ENCODE measurements around the gene GRK4. TPM values are rescaled to one million over a fixed set of nuclear protein-coding genes. Genes with fewer than 3 reads are reported as not detected.
"Not testable (repeated sequence)": the region's sequence is repeated elsewhere in the genome, so short reads cannot be mapped to it uniquely, and the experiment has no call there.

The GRK4 gene
- total RNA-seq, 1 donor from 2014 or later = 12.0 TPM

GRCh38 chr4:2949782-2950125, 13.6 kb upstream of the GRK4 start:
- no peaks in the 10 kb centered on the region for H3K4me1 Mint-ChIP-seq (ENCODE audit: low read depth)
- no peaks in the 10 kb centered on the region for H3K9me3 Mint-ChIP-seq (ENCODE audit: low read depth)
- H3K4me3 Mint-ChIP-seq (ENCODE audit: unreplicated experiment) = no peak overlapping the region
- no peak for TF ChIP-seq CTCF (IDR thresholded peaks at IDR 0.05)
- H3K27ac Mint-ChIP-seq (ENCODE audit: unreplicated experiment) = peak overlapping the region; percentile 32
- DNase-seq (ENCODE audit: low spot score) = no peak
- H3K27me3 Mint-ChIP-seq (ENCODE audit: low read depth) = no peaks in the 10 kb centered on the region
- peaks cover 54% of the 10 kb centered on the region for H3K36me3 Mint-ChIP-seq (ENCODE audit: low read depth)

- Mint-ChIP-seq H3K27ac (ENCODE audit: unreplicated experiment) (no peak overlapping the region), H3K4me3 (ENCODE audit: unreplicated experiment) (no peak overlapping the region), H3K9me3 (ENCODE audit: low read depth) (no peaks in the 10 kb centered on the region), H3K36me3 (ENCODE audit: low read depth) (peaks cover 49% of the 10 kb centered on the region), H3K27me3 (ENCODE audit: low read depth) (no peaks in the 10 kb centered on the region), H3K4me1 (ENCODE audit: low read depth) (no peaks in the 10 kb centered on the region)
- DNase-seq (ENCODE audit: low spot score) = no peak
- TF ChIP-seq CTCF (IDR thresholded peaks at IDR 0.05) = no peak
Observed at GRCh38 chr4:2950221-2950989, 13.0 kb upstream of the GRK4 start.

- peaks cover 43% of the 10 kb centered on the region for H3K36me3 Mint-ChIP-seq (ENCODE audit: low read depth)
- TF ChIP-seq CTCF (IDR thresholded peaks at IDR 0.05) = no peak
- H3K4me1 Mint-ChIP-seq (ENCODE audit: low read depth) = peaks cover 11% of the 10 kb centered on the region
- H3K27ac Mint-ChIP-seq (ENCODE audit: unreplicated experiment) = no peak overlapping the region
- no peaks in the 10 kb centered on the region for H3K9me3 Mint-ChIP-seq (ENCODE audit: low read depth)
- H3K4me3 Mint-ChIP-seq (ENCODE audit: unreplicated experiment) = no peak overlapping the region
- H3K27me3 Mint-ChIP-seq (ENCODE audit: low read depth) = no peaks in the 10 kb centered on the region
- no peak for DNase-seq (ENCODE audit: low spot score)
Observed at GRCh38 chr4:2953496-2953895, 9.9 kb upstream of the GRK4 start.

GRCh38 chr4:2954358-2955185, 8.8 kb upstream of the GRK4 start:
- no peaks in the 10 kb centered on the region for H3K9me3 Mint-ChIP-seq (ENCODE audit: low read depth)
- H3K27ac Mint-ChIP-seq (ENCODE audit: unreplicated experiment) = no peak overlapping the region
- peaks cover 38% of the 10 kb centered on the region for H3K36me3 Mint-ChIP-seq (ENCODE audit: low read depth)
- H3K27me3 Mint-ChIP-seq (ENCODE audit: low read depth) = no peaks in the 10 kb centered on the region
- peak; percentile 47 for TF ChIP-seq CTCF (IDR thresholded peaks at IDR 0.05)
- no peak overlapping the region for H3K4me3 Mint-ChIP-seq (ENCODE audit: unreplicated experiment)
- peaks cover 19% of the 10 kb centered on the region for H3K4me1 Mint-ChIP-seq (ENCODE audit: low read depth)
- DNase-seq (ENCODE audit: low spot score) = no peak

GRCh38 chr4:2955186-2956044, 8.0 kb upstream of the GRK4 start:
- peaks cover 34% of the 10 kb centered on the region for H3K36me3 Mint-ChIP-seq (ENCODE audit: low read depth)
- H3K4me1 Mint-ChIP-seq (ENCODE audit: low read depth) = peaks cover 20% of the 10 kb centered on the region
- not testable (repeated sequence) for H3K27me3 Mint-ChIP-seq (ENCODE audit: low read depth); DNase-seq (ENCODE audit: low spot score); H3K9me3 Mint-ChIP-seq (ENCODE audit: low read depth); H3K27ac Mint-ChIP-seq (ENCODE audit: unreplicated experiment); H3K4me3 Mint-ChIP-seq (ENCODE audit: unreplicated experiment)
- TF ChIP-seq CTCF (IDR thresholded peaks at IDR 0.05) = peak; percentile 43
